ENCODE results near the gene MRPL50.

MRPL50 gene

GRCh38 chr9:101418518-101419430 is 20.4 kb upstream of the MRPL50 start:
- H3K4me3 ChIP-seq (replicated peaks; ENCODE audit: low read depth, low read length), result no peak overlapping the region
- no peak for TF ChIP-seq CTCF (IDR thresholded peaks at IDR 0.05; ENCODE audit: low read depth, low read length, missing control alignments)
- DNase-seq (ENCODE audit: extremely low read depth, low read depth), result no peak

DNA sequence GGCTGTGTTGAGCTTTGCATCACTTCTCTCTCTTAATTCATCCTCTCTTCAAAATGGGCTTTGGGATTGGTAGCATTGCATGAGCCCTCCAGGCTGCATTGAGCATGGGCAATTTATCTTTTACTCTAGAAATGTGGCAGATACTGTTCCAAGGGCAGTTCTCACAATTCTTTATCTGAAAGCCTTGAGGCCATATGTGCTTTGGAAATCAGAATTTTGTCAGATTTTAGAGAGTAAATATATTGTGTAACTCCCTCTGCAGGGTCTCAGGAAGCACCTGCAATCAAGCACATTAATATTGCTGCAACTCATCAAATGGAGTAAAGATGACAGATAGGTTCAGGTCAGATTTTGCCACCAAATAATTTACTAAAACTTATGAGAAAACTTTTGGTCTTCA is 19.6 kb upstream of the MRPL50 start:
- TF ChIP-seq CTCF (IDR thresholded peaks at IDR 0.05; ENCODE audit: low read depth, low read length, missing control alignments), result no peak
- H3K4me3 ChIP-seq (replicated peaks; ENCODE audit: low read depth, low read length), result no peak overlapping the region
- no peak for DNase-seq (ENCODE audit: extremely low read depth, low read depth)

DNA sequence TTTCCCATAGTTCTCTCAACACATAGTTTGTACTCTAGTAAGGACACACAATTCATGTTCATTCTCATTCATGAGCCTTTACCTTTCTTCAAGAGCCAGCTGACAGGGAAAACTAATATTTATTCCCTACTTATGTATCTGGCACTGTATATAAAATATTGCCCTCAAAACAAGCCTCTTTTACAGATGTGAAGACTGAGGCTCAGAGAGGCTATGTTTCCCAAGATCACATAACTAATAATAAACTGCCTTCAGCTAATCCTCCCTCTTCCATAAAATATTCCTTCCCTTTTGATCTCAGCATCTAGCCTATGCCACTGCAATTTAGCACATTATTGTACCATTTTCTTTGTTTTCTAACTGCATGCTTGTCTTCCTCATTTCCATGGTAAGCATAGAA is 19.0 kb upstream of the MRPL50 start:
- DNase-seq (ENCODE audit: extremely low read depth, low read depth), result no peak
- no peak for TF ChIP-seq CTCF (IDR thresholded peaks at IDR 0.05; ENCODE audit: low read depth, low read length, missing control alignments)
- H3K4me3 ChIP-seq (replicated peaks; ENCODE audit: low read depth, low read length), result no peak overlapping the region

DNA sequence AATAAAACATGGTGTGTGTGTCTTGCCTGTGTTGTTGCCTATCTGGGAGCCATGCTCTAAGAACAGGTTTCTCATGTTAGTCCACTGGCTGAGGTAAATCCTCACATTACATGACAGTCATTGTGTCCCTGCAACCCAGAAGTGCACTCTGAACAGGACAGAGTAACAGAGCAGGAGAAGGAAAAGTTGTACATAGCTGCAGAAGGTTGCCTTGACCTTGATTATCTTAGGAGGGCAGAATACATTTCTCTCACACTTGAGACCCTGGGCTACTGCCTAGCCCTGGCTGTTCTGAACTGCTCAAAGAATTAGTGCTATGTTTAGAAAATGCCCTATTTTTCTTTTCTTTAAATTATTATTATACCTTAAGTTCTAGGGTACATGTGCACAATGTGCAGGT is 17.2 kb upstream of the MRPL50 start:
- DNase-seq (ENCODE audit: extremely low read depth, low read depth), result no peak
- TF ChIP-seq CTCF (IDR thresholded peaks at IDR 0.05; ENCODE audit: low read depth, low read length, missing control alignments), result no peak
- no peak overlapping the region for H3K4me3 ChIP-seq (replicated peaks; ENCODE audit: low read depth, low read length)

DNA sequence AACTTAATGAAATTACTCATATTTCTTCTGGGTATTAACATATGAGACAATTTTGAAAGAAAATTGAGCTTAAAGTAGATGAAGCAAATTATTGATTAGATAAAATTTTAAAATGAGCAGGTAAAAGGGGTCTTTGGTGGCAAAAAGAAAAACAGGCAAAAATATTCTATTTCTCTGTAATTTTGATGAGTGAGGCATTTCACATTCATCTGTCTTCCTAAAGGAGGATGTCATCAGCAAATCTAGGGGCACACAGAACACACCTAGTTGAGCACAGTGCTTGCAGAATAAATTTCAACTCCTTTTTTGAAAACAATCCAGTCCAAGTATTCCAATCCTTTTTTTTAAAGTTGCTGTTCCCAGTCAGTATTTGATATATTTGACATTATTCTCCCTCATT is 16.4 kb upstream of the MRPL50 start:
- no peak for TF ChIP-seq CTCF (IDR thresholded peaks at IDR 0.05; ENCODE audit: low read depth, low read length, missing control alignments)
- no peak for DNase-seq (ENCODE audit: extremely low read depth, low read depth)

DNA sequence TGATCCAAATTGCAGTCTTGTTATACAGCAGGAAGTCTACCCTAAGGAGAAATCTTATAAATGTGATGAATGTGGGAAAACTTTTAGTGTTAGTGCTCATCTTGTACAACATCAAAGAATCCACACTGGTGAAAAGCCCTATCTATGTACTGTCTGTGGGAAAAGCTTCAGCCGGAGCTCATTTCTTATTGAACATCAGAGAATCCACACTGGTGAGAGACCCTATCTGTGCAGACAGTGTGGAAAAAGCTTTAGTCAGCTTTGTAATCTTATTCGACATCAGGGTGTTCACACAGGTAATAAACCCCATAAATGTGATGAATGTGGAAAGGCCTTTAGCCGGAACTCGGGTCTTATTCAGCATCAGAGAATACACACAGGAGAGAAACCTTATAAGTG is 10.7 kb upstream of the MRPL50 start:
- no peak for TF ChIP-seq CTCF (IDR thresholded peaks at IDR 0.05; ENCODE audit: low read depth, low read length, missing control alignments)

More for the DNA sequence above, 16.4 kb upstream of the MRPL50 start:
- H3K4me3 ChIP-seq (replicated peaks; ENCODE audit: low read depth, low read length), result no peak overlapping the region

More for the DNA sequence above, 10.7 kb upstream of the MRPL50 start:
- no peak overlapping the region for H3K4me3 ChIP-seq (replicated peaks; ENCODE audit: low read depth, low read length)
- DNase-seq (ENCODE audit: extremely low read depth, low read depth), result no peak

Measured in HFF-Myc (cell line).